NCI-H1436 treated with DMSO at 0.1 percent for 48 hours (cell line): Measurements from ENCODE around the gene SBF2.

Experiments used
- DNase-seq: peaks from one replicate; lab custom pipeline; 2025; lab: John Stamatoyannopoulos, UW

The SBF2 gene

DNA sequence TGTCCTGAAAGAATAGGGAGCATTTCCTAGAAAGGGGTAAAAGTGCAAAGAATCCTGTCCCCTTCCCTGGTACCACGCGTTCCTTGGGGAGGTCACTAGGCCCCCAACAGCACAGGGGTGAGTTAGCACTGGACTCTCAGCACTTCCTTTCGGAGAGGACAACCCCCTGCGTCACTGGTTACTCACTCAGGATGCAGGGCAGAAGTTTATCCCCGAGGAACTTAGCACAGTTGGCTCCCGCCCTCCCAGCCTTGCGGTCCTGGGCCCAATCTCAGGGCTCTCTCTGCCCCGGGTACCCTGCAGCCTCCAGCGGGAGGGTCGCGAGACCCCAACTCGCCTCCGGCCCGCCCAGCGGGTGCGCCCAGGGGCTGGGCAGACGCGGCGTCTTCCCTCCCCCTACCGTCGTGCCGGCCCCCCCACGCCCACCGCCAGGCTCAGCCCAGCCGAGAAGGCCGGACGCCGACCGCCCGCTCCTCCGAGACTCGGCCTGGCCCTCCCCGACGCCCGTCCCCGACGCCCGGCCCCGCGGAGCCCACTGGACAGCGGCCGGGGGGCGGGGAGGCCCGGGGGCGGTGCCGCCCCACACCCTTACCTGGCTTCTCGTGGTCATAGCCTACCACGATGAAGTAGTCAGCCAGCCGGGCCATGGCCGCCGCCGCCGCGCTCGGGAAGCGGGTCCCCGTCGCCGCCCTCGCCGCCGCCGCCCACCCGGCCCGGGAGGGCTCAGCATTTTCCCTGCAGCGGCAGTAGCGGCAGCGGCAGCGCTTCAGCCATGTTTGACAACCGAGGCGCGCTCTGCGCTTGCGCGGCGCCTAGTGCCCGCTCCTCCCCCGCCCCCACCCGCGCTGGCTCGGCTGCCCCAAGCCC lies at the start of gene SBF2:
Gene SBF2, minus strand, starts transcription at position 797 of the 867 bp plus-strand sequence. Its CDS starts 150 bp downstream, at position 647.
- no peak for DNase-seq

DNA sequence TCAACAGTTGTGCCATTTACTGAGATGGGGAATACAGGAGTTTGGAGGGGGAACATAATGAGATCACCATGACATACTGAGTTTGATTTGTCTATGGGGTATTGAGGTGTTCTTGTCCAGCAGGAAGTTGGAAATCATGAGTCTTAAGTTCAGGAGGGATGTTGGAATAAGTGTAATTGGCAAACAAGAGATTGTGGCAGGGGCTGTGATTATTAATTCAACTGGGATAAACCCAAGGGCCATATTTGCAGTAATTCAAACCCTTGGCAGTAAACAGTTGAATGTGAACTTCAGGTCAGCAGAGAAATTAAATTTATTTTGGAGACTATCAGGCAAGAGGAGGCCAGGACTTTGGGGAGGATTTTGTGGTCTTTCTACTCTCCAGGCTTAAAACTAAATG lies 44.3 kb upstream of the SBF2 start:
- no peak for DNase-seq

DNA sequence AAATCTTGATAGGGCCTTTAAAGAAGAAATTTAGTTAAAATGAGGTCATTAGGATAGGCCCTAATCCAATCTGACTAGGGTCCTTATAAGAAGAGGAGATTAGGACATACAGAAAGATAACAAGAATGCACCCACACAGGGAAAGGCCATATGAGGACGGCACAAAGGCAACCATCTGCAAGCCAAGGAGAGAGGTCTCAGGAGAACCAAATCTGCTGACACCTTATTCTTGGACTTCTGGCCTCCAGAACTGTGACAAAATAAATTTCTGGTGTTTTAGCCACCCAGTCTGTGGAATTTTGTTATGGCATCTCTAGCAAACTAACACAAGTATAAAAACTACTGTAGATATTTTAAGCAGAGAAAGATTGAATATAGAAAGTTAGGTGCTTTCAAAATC lies 39.5 kb upstream of the SBF2 start:
- DNase-seq, result no peak

- no peak for DNase-seq
Measured at GRCh38 chr11:10331548-10332289, 37.7 kb upstream of the SBF2 start.

- DNase-seq, result no peak
Measured at GRCh38 chr11:10329935-10330334, 35.9 kb upstream of the SBF2 start.

DNA sequence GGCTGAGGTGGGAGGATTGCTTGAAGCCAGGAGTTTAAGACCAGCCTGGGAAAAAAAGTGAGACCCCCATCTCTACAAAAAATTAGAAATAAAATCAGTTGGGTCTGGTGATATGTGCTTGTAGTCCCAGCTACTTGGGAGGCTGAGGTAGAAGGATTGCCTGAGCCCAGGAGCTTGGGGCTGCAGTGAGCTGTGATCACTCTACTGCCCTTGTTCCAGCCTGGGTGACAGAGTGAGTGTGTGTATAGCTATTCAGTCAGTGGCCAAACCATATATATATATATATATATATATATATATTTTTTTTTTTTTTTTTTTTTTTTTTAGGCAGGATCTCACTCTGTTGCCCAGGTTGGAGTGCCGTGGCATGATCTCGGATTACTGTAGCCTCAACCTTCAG lies 35.3 kb upstream of the SBF2 start:
- DNase-seq, result no peak

- no peak for DNase-seq
Measured at GRCh38 chr11:10328314-10329098, 34.5 kb upstream of the SBF2 start.

DNA sequence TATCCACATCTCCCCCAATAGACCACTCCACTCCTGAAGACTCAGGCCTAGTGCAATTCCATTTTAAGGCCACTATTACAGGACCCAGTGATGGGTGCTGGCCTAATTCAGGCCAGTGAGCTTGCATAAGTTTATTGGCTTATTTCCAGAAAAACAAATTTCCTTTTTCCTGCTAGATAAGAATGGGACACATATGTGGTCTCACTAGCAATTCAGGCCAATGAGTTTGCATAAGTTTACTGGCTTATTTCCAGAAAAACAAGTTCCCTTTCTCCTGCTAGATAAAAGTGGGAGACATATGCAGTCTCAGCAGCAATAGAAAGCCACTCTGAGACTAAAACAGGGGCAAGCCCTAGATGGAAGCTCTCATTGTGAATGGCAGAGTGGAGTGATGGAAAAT lies 33.2 kb upstream of the SBF2 start:
- DNase-seq, result no peak

DNA sequence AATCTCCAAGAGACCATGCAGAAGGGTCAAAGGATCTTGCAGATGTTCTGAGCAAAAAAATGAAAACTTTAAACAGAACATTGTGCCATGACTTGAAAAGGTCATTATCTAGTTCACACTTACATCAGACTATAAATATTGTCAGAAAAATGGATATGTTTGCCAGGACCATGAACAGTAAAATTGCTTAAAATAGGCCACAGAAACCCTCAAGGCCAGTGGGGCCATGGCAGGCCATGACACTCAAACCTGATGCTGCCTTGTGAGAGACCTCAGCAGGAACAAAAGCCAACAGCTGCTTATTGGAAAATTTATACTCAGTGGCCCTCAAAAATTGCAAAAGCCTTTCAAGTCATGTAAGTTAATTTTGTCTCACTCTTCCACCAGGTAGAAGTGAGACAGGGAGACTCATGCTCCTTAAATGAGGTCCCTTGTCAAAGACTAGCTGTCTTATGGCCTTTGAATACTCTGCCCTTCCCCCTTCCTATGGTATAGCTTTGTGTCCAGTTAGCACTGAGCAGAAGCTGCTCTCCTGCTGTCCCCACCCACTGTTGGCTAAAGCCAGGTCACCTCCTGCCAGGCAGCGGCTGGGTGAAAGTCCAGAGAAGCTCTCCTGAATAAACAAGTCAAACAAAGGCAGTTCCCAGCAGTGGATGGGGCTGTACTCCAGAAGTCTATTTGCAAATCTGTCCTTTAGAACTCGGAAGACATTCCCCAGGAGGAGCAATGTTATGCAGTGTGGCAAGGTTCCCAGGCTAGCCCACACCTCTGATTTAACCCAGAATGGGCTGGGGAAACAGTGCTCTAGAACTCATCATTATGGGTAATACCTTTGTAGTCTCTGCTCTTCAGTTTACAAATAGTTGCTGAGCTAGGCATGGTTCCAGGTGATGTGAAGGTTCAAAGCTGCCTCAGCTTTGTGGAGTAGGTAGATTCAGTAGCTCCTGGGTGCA lies 32.3 kb upstream of the SBF2 start:
- DNase-seq, result no peak

DNA sequence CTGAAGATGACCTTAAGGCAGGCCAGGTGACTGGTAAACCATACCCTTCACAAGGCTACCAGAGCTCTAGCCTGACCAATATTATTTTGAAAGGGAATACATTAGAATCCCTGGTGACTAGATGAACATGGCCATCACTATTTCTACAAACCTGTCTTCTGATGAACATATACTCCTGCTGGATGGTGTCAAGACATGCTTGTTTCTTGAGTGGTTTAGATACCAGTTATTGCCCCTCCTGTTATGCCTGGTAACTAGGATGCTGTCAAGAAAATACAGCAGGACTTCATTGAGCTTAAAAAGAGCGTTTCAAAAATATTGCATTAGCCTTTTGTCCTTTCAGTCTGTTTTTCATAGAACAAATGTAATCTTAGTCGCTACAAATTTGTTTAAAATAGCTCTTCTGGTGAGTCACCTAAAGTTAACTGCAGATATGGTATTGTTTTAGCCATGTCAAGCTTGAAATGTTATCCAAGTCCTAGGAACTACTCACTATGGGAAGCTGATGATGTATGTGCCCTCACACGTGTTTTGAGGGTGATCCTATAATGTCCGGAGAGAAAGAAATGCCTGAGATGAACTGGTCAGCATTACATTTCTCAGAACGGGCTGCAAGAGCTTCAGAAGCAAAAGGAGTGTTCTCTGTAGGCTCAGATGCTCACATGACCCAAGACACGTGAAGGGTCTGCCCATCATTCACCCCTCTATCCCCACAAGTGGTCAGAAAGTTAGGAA lies 31.4 kb upstream of the SBF2 start:
- DNase-seq, result no peak

DNA sequence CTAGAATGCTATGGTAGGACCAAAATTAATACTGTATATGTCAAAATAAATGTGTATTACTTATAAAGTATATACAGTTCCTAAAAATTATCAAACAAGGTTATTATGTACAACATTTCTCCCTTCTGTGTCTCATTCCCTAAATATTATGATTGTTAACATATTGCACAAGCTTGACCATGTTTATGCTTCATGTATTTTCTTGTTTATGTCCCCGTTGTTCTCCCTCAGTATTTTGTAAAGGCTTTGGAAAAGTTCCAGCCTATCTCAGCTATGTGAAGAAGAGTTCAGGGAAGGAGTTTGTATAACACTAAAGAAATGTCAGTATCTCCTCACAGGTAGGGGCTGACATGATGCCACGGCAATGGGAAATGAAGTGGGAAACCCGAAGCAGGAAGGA lies 30.5 kb upstream of the SBF2 start:
- DNase-seq, result no peak

DNA sequence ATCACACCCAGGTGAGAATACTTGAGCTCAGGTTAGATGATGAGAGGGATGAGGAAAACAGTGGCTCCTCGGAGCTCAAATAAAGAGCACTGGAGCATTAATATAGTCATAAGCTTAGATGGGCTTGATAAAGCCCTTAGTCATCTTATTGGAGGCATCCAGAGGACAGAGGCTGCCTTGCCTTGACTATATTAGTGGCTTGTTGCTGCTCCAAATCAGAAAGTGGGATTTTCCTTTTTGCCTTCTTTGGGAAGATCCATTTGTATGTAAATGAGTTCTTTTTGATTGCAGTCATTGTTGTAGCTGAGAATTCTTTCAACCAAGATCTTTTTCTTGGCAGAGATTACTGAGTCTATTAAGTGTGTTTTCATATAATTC lies 29.8 kb upstream of the SBF2 start:
- DNase-seq, result no peak

- DNase-seq, result no peak
Measured at GRCh38 chr11:10322830-10323792, 29.1 kb upstream of the SBF2 start.

DNA sequence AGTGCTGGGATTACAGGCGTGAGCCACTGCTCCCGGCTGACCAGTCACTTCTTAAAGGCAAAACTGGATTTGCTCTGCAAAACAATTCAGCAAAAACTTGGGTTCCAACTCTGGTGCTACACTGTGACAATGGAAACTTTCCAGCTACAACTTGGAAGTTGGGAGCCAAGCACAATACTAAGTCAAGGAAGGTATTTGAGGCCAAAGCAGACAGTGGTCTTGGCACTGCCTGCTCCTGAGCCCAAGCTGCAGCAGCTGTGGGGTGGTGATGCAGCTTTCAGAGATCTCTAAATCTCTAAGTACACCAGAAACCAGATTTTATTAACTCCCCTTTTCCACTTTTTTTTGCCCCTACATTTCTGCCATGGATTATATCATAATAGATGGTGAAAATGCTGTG lies 28.4 kb upstream of the SBF2 start:
- no peak for DNase-seq

DNA sequence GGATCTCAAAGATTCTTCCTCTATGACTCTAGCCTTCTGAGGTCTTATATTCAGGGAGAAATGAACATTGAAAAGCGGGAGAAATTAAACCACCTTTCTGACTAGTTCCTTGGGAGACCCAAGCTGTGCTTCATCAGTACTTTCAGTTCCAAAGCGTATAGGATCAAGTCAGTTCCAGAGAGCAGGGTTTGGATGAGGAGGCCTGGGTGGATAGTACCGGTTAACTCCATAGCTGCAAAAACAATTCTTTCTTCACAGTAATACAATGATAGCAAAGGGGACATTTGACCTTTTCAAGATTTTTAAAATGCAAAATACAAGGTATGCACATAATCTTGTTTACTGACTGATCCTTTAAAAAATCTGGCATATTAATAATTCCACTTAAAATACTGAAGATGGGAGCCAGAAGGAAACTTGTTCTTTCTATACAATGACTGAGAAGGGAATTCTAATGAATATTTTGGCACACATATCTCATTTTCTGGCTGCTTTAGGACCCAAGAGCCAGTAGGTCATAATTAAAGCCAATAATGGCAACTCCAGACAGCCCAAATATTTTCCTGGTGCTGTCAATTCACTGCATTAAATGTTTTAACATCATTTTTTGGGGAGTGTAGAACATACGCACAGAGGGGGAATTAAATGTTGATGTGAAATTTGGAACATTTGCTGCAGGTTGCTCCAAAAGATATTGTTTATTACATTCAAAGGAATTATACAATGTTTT lies 26.9 kb upstream of the SBF2 start:
- no peak for DNase-seq

GRCh38 chr11:10319702-10320558 lies 25.9 kb upstream of the SBF2 start:
- no peak for DNase-seq

- DNase-seq, result no peak
Measured at GRCh38 chr11:10318527-10318802, 24.4 kb upstream of the SBF2 start.
